Heart left ventricle (tissue), 16 donors: ENCODE data around the gene ACIN1. TPM values are rescaled to one million over a fixed set of nuclear protein-coding genes. Genes with fewer than 3 reads are reported as not detected.

Experiments
- ATAC-seq, 4 donors: fragments of 200-7000 bp; cut with Tn5 transposase; one replicate each; pipeline ENCODE4 v1.9.1; 2020 to 2022; ENCODE audit warnings: moderate library complexity in 4 of 4, mild to moderate bottlenecking in 3 of 4, moderate number of reproducible peaks in 1 of 4
- DNase-seq, 5 donors: peaks; one replicate each; pipeline ENCODE4 v3.0.0-alpha.2; 2020
- H3K27ac ChIP-seq, 12 donors: fragments of 200-600 bp; sonication (generic) in 4 of 12; one replicate each; pipeline versions ENCODE4 v1.5.0 to v1.8.0; 2016 to 2022; ENCODE audit warnings: mild to moderate bottlenecking in 2 of 12
- H3K27me3 ChIP-seq, 9 donors: fragments of 200-600 bp; sonication (generic) in 2 of 9; one replicate each; pipeline versions ENCODE4 v1.5.1 to v1.8.0; 2016 to 2022; ENCODE audit warnings: mild to moderate bottlenecking in 3 of 9
- H3K36me3 ChIP-seq, 9 donors: fragments of 200-600 bp; sonication (generic) in 2 of 9; one replicate each; pipeline versions ENCODE4 v1.5.0 to v1.8.0; 2018 to 2022; ENCODE audit warnings: mild to moderate bottlenecking in 2 of 9
- H3K4me1 ChIP-seq, 12 donors: fragments of 200-600 bp; sonication (generic) in 4 of 12; one replicate each; pipeline versions ENCODE4 v1.5.0 to v1.8.0; 2016 to 2022; ENCODE audit warnings: mild to moderate bottlenecking in 3 of 12
- H3K4me3 ChIP-seq, 12 donors: fragments of 200-600 bp; sonication (generic) in 4 of 12; one replicate each; pipeline versions ENCODE4 v1.5.0 to v1.8.0; 2017 to 2022; ENCODE audit warnings: mild to moderate bottlenecking in 9 of 12, moderate library complexity in 4 of 12
- H3K9me3 ChIP-seq, 12 donors: fragments of 200-600 bp; sonication (generic) in 4 of 12; one replicate each; pipeline versions ENCODE4 v1.5.0 to v1.8.0; 2016 to 2022; ENCODE audit warnings: mild to moderate bottlenecking in 1 of 12
- POLR2A ChIP-seq, 2 donors: fragments of 450-650 bp; IDR thresholded peaks; one replicate each; pipeline ENCODE4 v1.6.1; 2017; ENCODE audit warnings: antibody characterized with exemption in 2 of 2, mild to moderate bottlenecking in 2 of 2, moderate library complexity in 2 of 2
- WGBS, 4 donors: extraction: QIAGEN DNeasy Blood & Tissue Kit in 2 of 4; methylation state at CpG; one replicate each; pipeline versions ENCODE4 v1.1.5 to v1.1.7; 2013 to 2018; 5-methylcytosine and 5-hydroxymethylcytosine counted together
- intact Hi-C, 10 donors: fragments of 100-400 bp; cut with DNase I; formaldehyde crosslinking; loops; one replicate each; pipeline versions ENCODE4 v1.11.1 to v1.14.2; 2022
- polyA plus RNA-seq, 2 donors: library from polyadenylated mRNA; stranded (reverse); fragments of 200-250 nt; gene quantifications; one replicate each; pipeline ENCODE4 v1.2.3, GENCODE V29; 2013
- total RNA-seq, 9 donors: library from RNA; depleted of rRNA in 2 of 9; stranded (reverse); fragments of >200 nt in 2 of 9; fragmentation: NEBNext Ultra II Directional in 3 of 9; extraction: Animal tissue kit (Norgen Biotek cat#: 25700) in 3 of 9; gene quantifications; one replicate each; pipeline versions ENCODE4 v1.1.0 to v1.2.4, GENCODE V29; 2016 to 2023
- TF ChIP-seq, protein P1 (sequence below), 12 donors: fragments of 200-600 bp; sonication (generic) in 4 of 12; IDR thresholded peaks; one replicate each; pipeline versions ENCODE4 v1.5.0 to v1.8.0; 2018 to 2022; ENCODE audit warnings: antibody characterized with exemption in 12 of 12, mild to moderate bottlenecking in 5 of 12
- donor health status: ischemic (EF 13 %, LVEDD 7.1; RV severe dilation, severe dysfunction).
- donor health status: healthy with polysubstance abuse.
- donor health status: DM: no; HTN: yes; CAD: no.
- donor health status: DM: no; HTN: no; CAD: no.
- donor health status: ischemic (EF 25% LVEDD 6.9; RV normal size, moderate dysfunction).
- donor health status: ischemic (EF 25% LVEDD 5.7; RV mildly dilated, moderate dysfunction).
- donor health status: healthy.
- donor health status: DM: yes; HTN: yes; CAD: no.
- donor health status: ischemic (EF 35%, LVEDD 5.7; RV mildly dilated, moderate dysfunction).
- donor health status: nonischemic (EF 11% LVEDD 7.7; RV severe dilation, severe dysfunction).
- donor health status: DM: yes; HTN: yes; CAD: no.
- donor health status: PGD.
- donor health status: ischemic (EF 29% LVEDD 5.4; RV normal size, mild dysfunction).
- donor health status: nonischemic (EF 23%, LVEDD 6.1; RV moderate dilation, normal function).

The ACIN1 gene
- total and polyA plus RNA-seq, 11 donors, result 42.0 to 91.2 (median 65.6) TPM

DNA sequence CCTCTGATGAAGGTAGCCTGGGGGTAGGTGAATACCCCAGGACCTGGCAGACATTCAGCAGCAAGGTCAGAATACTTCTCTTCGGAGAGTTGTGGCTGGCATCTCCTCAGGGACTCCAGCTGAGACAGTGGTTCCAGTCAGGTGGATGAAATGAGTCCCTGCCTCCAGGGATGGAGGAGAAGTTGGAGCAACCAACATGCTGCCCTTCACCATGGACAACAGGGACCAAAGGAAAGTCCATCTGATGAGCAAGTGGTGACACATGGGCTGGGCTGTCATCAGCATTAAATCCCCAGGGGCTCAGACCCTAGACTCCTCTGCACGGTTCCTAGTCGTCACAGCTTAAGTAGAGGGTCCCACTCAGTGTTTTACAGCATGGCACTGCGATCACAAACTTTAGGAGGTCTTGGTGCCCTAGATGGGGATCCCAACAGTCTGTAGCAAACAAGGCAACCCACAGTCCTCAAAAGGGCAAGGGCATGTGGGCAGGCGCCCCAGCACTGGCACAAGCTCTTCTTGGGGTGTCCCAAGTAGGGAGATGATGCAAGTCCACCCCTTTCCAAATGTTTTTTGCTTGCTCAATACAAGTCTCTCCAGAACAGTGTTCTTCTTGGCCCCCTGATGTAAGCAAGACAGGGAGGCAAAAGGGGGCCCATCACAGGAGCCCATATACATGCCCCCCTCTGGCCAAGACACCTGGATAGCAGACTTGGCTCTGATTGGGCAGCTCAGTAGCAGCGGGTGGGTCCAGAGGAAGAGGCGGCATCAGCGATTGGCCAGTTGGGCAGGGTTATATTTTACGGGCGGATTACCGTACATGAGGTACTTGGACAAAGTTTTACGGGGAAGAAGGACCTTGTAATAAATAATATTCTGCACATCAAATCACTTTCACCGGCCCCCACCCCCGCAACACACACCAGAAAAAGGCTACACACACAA is 26.8 kb downstream of the ACIN1 start:
- Histone ChIP-seq H3K36me3 (peaks cover 0 to 77% (median 65%) of the 10 kb centered on the region in 9 donors), H3K27me3 (no peaks in the 10 kb centered on the region), H3K27ac (peak overlapping the region in 2 of 12 donors; percentile 10 to 29), H3K4me3 (no peak overlapping the region), H3K9me3 (no peaks in the 10 kb centered on the region), H3K4me1 (peaks cover 5 to 48% (median 30%) of the 10 kb centered on the region in 12 donors)
- no peak for ATAC-seq
- DNase-seq, result no peak
- TF ChIP-seq, protein P1, sequence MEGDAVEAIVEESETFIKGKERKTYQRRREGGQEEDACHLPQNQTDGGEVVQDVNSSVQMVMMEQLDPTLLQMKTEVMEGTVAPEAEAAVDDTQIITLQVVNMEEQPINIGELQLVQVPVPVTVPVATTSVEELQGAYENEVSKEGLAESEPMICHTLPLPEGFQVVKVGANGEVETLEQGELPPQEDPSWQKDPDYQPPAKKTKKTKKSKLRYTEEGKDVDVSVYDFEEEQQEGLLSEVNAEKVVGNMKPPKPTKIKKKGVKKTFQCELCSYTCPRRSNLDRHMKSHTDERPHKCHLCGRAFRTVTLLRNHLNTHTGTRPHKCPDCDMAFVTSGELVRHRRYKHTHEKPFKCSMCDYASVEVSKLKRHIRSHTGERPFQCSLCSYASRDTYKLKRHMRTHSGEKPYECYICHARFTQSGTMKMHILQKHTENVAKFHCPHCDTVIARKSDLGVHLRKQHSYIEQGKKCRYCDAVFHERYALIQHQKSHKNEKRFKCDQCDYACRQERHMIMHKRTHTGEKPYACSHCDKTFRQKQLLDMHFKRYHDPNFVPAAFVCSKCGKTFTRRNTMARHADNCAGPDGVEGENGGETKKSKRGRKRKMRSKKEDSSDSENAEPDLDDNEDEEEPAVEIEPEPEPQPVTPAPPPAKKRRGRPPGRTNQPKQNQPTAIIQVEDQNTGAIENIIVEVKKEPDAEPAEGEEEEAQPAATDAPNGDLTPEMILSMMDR (IDR thresholded peaks at IDR 0.05), result no peak
- TF ChIP-seq POLR2A (IDR thresholded peaks at IDR 0.05), result no peak
- WGBS, 4 donors, result 69 to 79% (median 77%) methylated on average over 13 to 14 of the region's 14 CpGs
- intact Hi-C loops, result loop anchor here in 1 of 10 donors (2.0 kb wide), 1 partner anchor 41 kb away; no protein-coding TSS in a partner anchor

DNA sequence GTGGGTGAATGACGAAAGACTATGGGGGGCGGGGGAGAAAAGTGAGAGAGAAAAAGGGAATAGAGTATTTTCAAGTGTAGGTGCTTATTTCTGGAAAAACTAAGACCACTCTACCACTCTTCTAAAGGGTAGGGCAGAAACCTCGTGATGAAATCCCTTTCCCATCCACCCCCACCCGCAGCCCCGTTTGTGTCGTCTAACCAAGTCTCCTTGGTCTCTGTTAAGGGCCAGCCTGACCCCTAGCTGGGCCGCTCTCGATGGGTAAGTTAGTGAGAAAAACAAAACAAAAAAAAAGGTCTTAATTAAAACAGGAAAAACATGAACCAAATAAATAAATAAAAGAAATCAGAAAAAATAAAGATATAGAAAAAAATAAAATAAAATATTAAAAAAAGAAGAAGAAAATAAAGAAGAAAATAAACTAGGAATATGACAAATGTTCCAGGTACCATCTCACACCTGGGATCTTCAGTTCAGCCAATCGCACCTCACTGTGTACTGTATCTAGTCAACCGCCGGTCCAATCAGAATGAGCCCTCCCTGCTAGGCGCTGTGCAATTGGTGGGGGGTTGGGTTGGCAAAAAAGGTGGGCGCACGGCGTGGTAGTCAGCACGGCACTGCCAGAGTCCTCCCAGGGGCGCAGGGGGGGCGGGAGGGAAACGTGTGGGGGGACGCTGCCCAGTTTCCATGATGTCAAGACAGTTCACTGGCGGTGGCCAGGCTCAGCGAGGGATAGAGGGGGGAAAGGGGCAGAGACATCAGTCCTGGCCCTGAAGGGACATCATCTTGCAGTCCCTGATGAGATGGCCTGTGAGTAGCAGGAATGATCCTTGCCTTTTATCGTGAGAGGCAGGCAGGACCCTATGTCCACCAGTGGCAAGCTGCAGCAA is 27.8 kb downstream of the ACIN1 start:
- H3K36me3 ChIP-seq, result peaks cover 0 to 77% (median 70%) of the 10 kb centered on the region in 9 donors
- DNase-seq, result no peak

DNA sequence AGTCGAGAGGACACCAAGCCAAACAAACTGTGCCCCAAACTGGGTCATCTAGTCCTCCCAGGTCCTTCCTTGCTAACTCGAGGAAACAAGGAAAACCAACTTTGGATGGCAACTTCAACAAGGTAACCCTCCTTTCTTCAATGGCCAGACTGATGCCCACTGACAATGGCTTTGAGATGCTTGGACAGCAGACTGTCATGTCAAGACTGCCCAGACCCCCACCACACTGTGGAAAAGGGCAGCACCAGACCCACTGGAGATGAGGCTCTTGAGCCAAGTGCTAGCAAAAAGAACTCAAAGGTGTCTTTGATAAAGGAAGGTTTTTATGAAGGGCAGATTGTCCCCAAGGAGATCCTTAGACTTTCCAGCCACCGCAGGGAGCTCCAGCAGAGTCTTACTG is 28.6 kb downstream of the ACIN1 start:
- Histone ChIP-seq H3K36me3 (peaks cover 0 to 84% (median 75%) of the 10 kb centered on the region in 9 donors), H3K4me1 (peaks cover 0 to 49% (median 24%) of the 10 kb centered on the region in 12 donors), H3K27me3 (no peaks in the 10 kb centered on the region), H3K9me3 (no peaks in the 10 kb centered on the region), H3K4me3 (no peak overlapping the region), H3K27ac (no peak overlapping the region)
- DNase-seq (no peak), ATAC-seq (no peak)
- 84 to 93% (median 91%) methylated on average over 3 of the region's 3 CpGs for WGBS, 4 donors
- intact Hi-C loops, result no loop called here
- TF ChIP-seq, protein P1 (IDR thresholded peaks at IDR 0.05), result no peak
- no peak for TF ChIP-seq POLR2A (IDR thresholded peaks at IDR 0.05)

More for the DNA sequence above, 27.8 kb downstream of the ACIN1 start:
- Histone ChIP-seq H3K4me1 (peaks cover 5 to 53% (median 26%) of the 10 kb centered on the region in 12 donors), H3K4me3 (no peak overlapping the region), H3K27me3 (no peaks in the 10 kb centered on the region), H3K27ac (no peak overlapping the region), H3K9me3 (no peaks in the 10 kb centered on the region)
- intact Hi-C loops, result no loop called here
- TF ChIP-seq POLR2A (IDR thresholded peaks at IDR 0.05), result no peak
- TF ChIP-seq, protein P1 (IDR thresholded peaks at IDR 0.05), result no peak
- WGBS, 4 donors, result 83 to 86% (median 85%) methylated on average over 23 of the region's 23 CpGs
- no peak for ATAC-seq
